HL-60 (cell line): Measurements from ENCODE around the gene ENPP6.

Source experiments
- GABPA ChIP-seq: IDR thresholded peaks from 2 replicates; pipeline ENCODE4 v1.6.1; 2012; ENCODE audit warnings: low read depth
- POLR2AphosphoS5 ChIP-seq: IDR thresholded peaks from 2 replicates; pipeline ENCODE4 v1.6.1; 2012; ENCODE audit warnings: low read depth
- TF ChIP-seq, protein P1 (sequence below): IDR thresholded peaks from one replicate; pipeline ENCODE4 v1.5.1; 2011; ENCODE audit warnings: low read length, control low read depth, inconsistent platforms; ENCODE audit not compliant: insufficient read depth

GRCh38 chr4:184177271-184177670 is 40.4 kb downstream of the ENPP6 start:
- TF ChIP-seq GABPA = no peak
- TF ChIP-seq, protein P1, sequence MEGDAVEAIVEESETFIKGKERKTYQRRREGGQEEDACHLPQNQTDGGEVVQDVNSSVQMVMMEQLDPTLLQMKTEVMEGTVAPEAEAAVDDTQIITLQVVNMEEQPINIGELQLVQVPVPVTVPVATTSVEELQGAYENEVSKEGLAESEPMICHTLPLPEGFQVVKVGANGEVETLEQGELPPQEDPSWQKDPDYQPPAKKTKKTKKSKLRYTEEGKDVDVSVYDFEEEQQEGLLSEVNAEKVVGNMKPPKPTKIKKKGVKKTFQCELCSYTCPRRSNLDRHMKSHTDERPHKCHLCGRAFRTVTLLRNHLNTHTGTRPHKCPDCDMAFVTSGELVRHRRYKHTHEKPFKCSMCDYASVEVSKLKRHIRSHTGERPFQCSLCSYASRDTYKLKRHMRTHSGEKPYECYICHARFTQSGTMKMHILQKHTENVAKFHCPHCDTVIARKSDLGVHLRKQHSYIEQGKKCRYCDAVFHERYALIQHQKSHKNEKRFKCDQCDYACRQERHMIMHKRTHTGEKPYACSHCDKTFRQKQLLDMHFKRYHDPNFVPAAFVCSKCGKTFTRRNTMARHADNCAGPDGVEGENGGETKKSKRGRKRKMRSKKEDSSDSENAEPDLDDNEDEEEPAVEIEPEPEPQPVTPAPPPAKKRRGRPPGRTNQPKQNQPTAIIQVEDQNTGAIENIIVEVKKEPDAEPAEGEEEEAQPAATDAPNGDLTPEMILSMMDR = no peak
- TF ChIP-seq POLR2AphosphoS5 = no peak
